GM21360 (cell line): ENCODE measurements around the gene SNAI3.

Experiments
- ATAC-seq: cut with Tn5 transposase; IDR thresholded peaks from one replicate; pipeline ENCODE4 v1.9.1; 2021; ENCODE audit warnings: mild to moderate bottlenecking, moderate library complexity; ENCODE audit not compliant: unreplicated experiment

The SNAI3 gene

GRCh38 chr16:88686439-88687253 is at the start of gene SNAI3:
TSS of gene SNAI3 (minus strand) at chr16:88686507. CDS start at chr16:88686406, 101 bp downstream.
- peak; percentile 62 for ATAC-seq

- ATAC-seq: no peak
These were observed 49.8 kb upstream of the SNAI3 start for GRCh38 chr16:88736088-88736487.

GRCh38 chr16:88735616-88736015 is 49.3 kb upstream of the SNAI3 start:
- no peak for ATAC-seq

DNA sequence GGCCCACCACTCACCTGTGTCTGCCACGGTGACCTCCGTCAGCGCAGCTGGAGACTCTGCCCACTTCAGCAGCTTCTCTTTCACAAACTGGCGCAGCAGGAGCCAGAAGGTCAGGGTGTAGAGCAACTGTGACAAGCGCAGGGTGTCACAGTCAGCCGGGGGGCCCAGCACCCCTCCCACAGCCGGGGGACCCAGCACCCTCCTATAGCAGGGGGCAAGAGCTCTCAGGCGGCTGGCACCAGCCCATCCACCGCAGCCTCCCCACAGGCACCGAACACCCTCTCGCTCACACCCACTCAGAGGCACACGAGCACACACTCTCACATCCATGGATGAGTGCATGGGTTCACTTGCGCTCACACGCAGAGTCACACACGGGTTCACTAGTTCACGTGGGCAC is 48.8 kb upstream of the SNAI3 start:
- no peak for ATAC-seq

- no peak for ATAC-seq
These were observed 48.0 kb upstream of the SNAI3 start for GRCh38 chr16:88734361-88734728.

DNA sequence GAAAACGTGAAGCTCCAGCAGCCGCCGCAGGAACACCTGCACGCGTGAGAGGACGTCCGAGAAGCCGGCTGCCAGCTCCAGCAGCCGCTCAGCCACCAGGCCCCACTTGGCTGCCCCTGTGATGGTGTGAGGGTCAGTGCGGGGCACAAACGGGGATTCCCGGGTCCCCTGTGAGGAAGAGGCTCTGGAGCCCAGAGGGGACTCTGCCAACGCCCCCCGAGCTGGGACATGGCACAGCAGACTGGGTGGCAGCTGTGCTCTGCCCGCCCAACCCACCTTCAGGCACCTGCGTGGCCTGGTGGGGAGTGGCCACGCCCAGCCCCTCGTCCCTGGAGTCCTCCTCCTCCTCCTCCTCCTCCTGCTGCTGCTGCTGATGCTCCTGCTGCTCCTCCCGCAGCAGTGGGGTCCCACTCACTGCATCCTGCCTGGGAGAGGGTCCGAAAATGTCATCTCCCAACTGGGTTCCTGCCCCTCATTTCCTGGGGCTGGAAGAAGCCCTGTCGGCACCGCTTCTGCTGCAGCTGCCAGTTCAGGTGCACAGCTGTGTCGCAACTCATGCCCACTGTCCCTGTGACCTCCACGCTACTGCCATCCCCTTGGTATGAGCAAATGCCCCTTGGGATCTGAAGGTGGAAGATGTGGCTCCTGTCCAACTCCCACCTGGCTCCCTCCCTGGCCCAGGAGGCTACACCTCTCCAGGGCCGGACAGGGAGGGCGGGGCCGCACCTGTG is 47.5 kb upstream of the SNAI3 start:
- no peak for ATAC-seq

GRCh38 chr16:88732961-88733294 is 46.6 kb upstream of the SNAI3 start:
- no peak for ATAC-seq

DNA sequence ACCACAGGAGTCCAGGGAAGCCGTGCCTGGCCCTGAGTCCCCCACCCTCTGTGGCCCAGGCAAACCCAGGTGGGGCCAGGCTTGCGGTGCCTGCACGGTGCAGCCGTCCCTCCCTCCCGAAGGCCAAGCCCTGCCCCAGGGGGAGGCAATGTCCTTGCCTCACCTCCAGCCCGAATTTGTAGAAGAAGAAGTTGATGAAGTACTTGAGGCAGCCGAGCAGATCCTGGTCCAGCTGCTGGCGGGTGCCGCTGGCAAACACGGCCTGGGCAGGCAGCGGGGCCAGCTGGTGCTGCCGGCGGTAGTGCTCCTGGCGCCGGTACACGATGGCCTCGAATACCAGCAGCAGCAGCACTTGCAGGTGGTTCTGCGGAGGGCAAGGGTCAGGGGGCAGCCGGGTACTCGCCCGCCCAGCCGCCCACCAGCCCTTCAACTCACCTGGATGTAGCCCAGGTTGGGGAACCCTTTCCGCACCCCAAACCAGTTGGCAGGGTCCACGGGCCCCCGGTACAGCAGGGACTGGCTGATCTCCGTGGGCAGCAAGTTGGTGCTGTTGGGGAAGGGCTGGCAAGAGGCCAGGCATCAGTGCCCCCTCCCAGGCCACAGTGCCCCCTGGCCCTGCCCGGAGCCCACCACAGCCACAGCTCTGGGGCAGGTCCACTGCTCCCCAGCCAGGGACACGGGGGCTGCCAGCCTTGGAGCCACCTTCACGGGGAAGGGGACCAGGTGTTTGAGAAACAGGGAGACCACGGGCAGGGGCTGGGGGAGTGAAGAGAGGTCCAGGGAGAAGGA is 46.1 kb upstream of the SNAI3 start:
- no peak for ATAC-seq

DNA sequence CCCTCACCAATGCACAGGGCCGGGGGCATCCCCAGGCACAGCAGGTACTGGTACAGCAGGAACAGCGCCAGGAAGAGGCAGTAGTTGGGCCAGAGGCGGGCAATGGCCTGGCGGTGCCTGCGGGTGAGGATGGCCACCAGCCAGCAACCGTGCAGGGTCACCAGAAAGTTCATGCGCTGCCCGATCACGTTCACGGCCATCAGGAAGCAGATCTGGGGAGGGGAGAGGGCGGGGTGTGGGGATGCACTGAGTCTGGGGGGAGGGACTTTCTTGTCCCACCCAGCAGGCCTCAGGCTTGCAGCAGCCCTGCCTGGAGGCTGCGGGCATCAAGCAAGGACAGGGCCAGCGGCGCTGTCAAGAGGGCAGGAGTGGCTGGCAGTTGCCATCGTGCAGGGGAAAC is 45.4 kb upstream of the SNAI3 start:
- ATAC-seq: no peak

DNA sequence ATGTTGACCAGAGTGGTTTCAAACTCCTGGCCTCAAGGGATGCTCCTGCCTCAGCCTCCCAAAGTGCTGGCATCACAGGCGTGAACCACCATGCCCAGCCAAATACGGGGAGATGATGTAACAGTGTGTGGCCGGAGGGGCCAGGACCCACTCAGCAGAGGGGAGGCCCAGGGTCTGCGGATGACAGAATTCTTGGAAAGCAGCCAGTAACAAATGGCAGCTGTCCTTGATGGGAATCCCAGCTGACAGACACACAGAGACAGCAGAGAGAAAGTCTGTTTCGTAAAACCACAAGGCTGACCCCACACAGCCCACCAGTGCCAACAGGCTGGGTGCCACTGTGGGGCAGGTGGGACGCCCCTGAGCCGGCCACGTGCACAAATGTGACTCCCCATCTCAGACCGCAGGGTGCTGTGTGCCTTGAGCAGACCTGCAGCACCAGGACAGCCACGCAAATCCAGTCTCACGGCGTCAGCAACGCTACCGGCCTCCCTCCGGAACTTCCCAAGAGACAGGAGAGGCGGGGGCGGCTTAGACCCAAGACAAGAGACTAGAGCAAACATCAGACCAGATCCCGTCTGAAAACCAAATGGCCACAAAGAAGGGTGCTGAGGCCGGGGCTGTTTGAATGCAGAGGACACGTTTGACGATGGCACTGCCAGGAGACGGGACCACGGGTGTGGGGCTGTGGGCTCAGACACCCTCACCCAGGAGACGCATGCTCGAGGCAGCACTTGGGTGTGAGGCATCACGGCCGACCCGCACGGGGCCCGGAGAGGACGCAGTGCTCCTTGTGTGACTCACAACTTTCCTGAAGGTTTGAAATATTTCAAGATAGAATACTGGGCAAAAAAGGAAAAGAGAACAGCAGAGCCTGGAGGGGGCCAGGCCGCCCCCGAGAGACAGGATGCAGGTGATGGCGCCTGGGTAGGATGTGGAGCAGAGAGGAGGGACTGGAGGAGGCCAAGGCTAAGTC is 44.6 kb upstream of the SNAI3 start:
- ATAC-seq: no peak

GRCh38 chr16:88727871-88728270 is 41.6 kb upstream of the SNAI3 start:
- no peak for ATAC-seq

- ATAC-seq: no peak
These were observed 40.7 kb upstream of the SNAI3 start for GRCh38 chr16:88726981-88727380.

DNA sequence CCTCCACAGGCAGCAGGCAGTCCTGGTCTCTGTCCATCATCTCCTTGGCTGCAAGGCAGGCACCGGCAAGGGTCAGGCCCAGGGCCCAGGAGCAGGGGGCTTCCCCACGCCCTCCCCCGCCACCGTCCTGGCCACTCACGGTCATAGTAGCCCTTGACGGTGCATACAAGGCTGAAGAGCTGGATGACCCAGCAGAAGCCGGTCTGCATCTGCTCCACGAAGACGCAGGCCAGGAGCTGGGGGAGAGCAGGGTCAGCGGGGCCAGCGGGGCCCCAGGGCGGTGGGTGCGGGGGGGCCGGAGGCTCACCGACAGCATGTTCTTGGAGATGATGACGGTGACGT is 40.1 kb upstream of the SNAI3 start:
- ATAC-seq: no peak

- no peak for ATAC-seq
These were observed 39.5 kb upstream of the SNAI3 start for GRCh38 chr16:88725609-88726407.

GRCh38 chr16:88724855-88725555 is 38.7 kb upstream of the SNAI3 start:
- ATAC-seq: no peak

DNA sequence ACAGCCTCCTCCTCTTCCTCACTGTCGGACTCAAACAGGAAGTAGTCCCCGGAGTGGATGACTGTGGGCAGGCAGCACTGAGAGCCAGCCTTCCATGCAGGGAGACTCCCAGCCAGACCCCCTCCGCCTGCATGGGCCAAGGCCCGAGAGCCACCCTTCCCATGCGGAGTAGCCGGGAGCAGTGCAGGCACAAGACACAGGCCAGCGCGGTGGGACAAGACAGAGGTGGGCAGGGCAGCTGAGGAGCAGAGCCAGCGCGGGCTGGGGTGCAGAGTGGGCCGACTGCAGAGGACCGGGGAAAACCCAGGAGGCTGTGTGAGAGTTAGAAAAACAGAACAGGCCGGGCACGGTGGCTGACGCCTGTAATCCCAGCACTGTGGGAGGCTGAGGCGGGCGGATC is 37.6 kb upstream of the SNAI3 start:
- no peak for ATAC-seq

GRCh38 chr16:88723507-88723887 is 37.2 kb upstream of the SNAI3 start:
- no peak for ATAC-seq

- no peak for ATAC-seq
These were observed 36.6 kb upstream of the SNAI3 start for GRCh38 chr16:88722784-88723506.
